DMS79 treated with DMSO at 0.1 percent for 48 hours (cell line): Measurements from ENCODE around the gene ITK.

Experiments used
- DNase-seq: peaks from one replicate; lab custom pipeline; 2025; lab: John Stamatoyannopoulos, UW

ITK gene

GRCh38 chr5:157180374-157181264 lies at the start of gene ITK:
Gene ITK (plus strand): TSS chr5:157180840. CDS start chr5:157180978, 138 bp downstream.
- no peak for DNase-seq

- DNase-seq: peak; percentile 34
Observed at GRCh38 chr5:157130925-157131324, 49.7 kb upstream of the ITK start.

GRCh38 chr5:157132281-157132612 lies 48.4 kb upstream of the ITK start:
- no peak for DNase-seq

GRCh38 chr5:157137691-157138090 lies 42.9 kb upstream of the ITK start:
- DNase-seq: no peak

- DNase-seq: peak; percentile 93
Observed at GRCh38 chr5:157142317-157143126, 38.1 kb upstream of the ITK start, which contains the start of gene MED7. Gene MED7 (minus strand): TSS chr5:157142865. CDS start chr5:157139431, 3,434 bp downstream.

- peak; percentile 81 for DNase-seq
Observed at GRCh38 chr5:157143127-157143971, 37.3 kb upstream of the ITK start.

- peak; percentile 30 for DNase-seq
Observed at GRCh38 chr5:157148734-157149615, 31.7 kb upstream of the ITK start.

GRCh38 chr5:157150995-157151394 lies 29.6 kb upstream of the ITK start:
- no peak for DNase-seq

- DNase-seq: no peak
Observed at GRCh38 chr5:157155297-157155696, 25.3 kb upstream of the ITK start.

GRCh38 chr5:157157293-157157891 lies 23.2 kb upstream of the ITK start:
- no peak for DNase-seq

GRCh38 chr5:157159209-157159751 lies 21.4 kb upstream of the ITK start:
- DNase-seq: no peak

GRCh38 chr5:157160001-157160400 lies 20.6 kb upstream of the ITK start:
- no peak for DNase-seq

- DNase-seq: no peak
Observed at GRCh38 chr5:157161996-157162395, 18.6 kb upstream of the ITK start.

- no peak for DNase-seq
Observed at GRCh38 chr5:157162919-157163510, 17.6 kb upstream of the ITK start.

GRCh38 chr5:157164521-157164920 lies 16.1 kb upstream of the ITK start:
- no peak for DNase-seq

GRCh38 chr5:157165261-157165660 lies 15.4 kb upstream of the ITK start:
- no peak for DNase-seq

GRCh38 chr5:157165668-157166067 lies 15.0 kb upstream of the ITK start:
- no peak for DNase-seq

- no peak for DNase-seq
Observed at GRCh38 chr5:157166214-157167213, 14.1 kb upstream of the ITK start, which contains the start of gene GARIN3. Gene GARIN3 (minus strand): TSS chr5:157166264. CDS start chr5:157166168, 96 bp downstream.
